NCI-H187 treated with DMSO at 0.1 percent for 48 hours (cell line): ENCODE measurements around the gene SYT2.
"Not testable (repeated sequence)": the region's sequence is repeated elsewhere in the genome, so short reads cannot be mapped to it uniquely, and the experiment has no call there.

Experiments
- DNase-seq: peaks from one replicate; lab custom pipeline; 2025; lab: John Stamatoyannopoulos, UW

SYT2 gene

GRCh38 chr1:202569393-202570322, 140.6 kb downstream of the SYT2 start:
- DNase-seq, result no peak

GRCh38 chr1:202568826-202569225, 141.4 kb downstream of the SYT2 start:
- DNase-seq, result no peak

GRCh38 chr1:202568410-202568809, 141.8 kb downstream of the SYT2 start:
- DNase-seq, result no peak

GRCh38 chr1:202567738-202568137, 142.5 kb downstream of the SYT2 start:
- no peak for DNase-seq

- DNase-seq, result no peak
Measured at GRCh38 chr1:202565890-202566602, 144.2 kb downstream of the SYT2 start.

GRCh38 chr1:202564958-202565495, 145.2 kb downstream of the SYT2 start:
- no peak for DNase-seq

GRCh38 chr1:202563818-202564217, 146.4 kb downstream of the SYT2 start:
- DNase-seq, result no peak

GRCh38 chr1:202562444-202563060, 147.7 kb downstream of the SYT2 start:
- no peak for DNase-seq

GRCh38 chr1:202561726-202562443, 148.4 kb downstream of the SYT2 start:
- DNase-seq, result no peak

GRCh38 chr1:202561240-202561639, 149.0 kb downstream of the SYT2 start:
- no peak for DNase-seq

- DNase-seq, result not testable (repeated sequence)
Measured at GRCh38 chr1:202557662-202558061, 152.6 kb downstream of the SYT2 start.

GRCh38 chr1:202556037-202556436, 154.2 kb downstream of the SYT2 start:
- not testable (repeated sequence) for DNase-seq

GRCh38 chr1:202554619-202555018, 155.6 kb downstream of the SYT2 start:
- DNase-seq, result not testable (repeated sequence)

GRCh38 chr1:202553560-202554038, 156.7 kb downstream of the SYT2 start:
- DNase-seq, result no peak

GRCh38 chr1:202553078-202553477, 157.2 kb downstream of the SYT2 start:
- not testable (repeated sequence) for DNase-seq

- DNase-seq, result not testable (repeated sequence)
Measured at GRCh38 chr1:202552615-202553014, 157.6 kb downstream of the SYT2 start.

GRCh38 chr1:202551683-202552082, 158.6 kb downstream of the SYT2 start:
- no peak for DNase-seq

- DNase-seq, result not testable (repeated sequence)
Measured at GRCh38 chr1:202550088-202550487, 160.2 kb downstream of the SYT2 start.

- no peak for DNase-seq
Measured at GRCh38 chr1:202547215-202547614, 163.0 kb downstream of the SYT2 start.

- DNase-seq, result not testable (repeated sequence)
Measured at GRCh38 chr1:202546796-202547195, 163.5 kb downstream of the SYT2 start.

GRCh38 chr1:202546377-202546776, 163.9 kb downstream of the SYT2 start:
- DNase-seq, result not testable (repeated sequence)
